HG03139 (cell line): ENCODE measurements around the gene PNISR.
A peak's percentile ranks its signal among the peaks of the same experiment; 100 is the strongest.
"Not testable (repeated sequence)": the region's sequence is repeated elsewhere in the genome, so short reads cannot be mapped to it uniquely, and the experiment has no call there.

ENCODE experiments used
- ATAC-seq: cut with Tn5 transposase; IDR thresholded peaks from one replicate; pipeline ENCODE4 v1.9.1; 2021; ENCODE audit not compliant: unreplicated experiment

Gene PNISR, protein sequence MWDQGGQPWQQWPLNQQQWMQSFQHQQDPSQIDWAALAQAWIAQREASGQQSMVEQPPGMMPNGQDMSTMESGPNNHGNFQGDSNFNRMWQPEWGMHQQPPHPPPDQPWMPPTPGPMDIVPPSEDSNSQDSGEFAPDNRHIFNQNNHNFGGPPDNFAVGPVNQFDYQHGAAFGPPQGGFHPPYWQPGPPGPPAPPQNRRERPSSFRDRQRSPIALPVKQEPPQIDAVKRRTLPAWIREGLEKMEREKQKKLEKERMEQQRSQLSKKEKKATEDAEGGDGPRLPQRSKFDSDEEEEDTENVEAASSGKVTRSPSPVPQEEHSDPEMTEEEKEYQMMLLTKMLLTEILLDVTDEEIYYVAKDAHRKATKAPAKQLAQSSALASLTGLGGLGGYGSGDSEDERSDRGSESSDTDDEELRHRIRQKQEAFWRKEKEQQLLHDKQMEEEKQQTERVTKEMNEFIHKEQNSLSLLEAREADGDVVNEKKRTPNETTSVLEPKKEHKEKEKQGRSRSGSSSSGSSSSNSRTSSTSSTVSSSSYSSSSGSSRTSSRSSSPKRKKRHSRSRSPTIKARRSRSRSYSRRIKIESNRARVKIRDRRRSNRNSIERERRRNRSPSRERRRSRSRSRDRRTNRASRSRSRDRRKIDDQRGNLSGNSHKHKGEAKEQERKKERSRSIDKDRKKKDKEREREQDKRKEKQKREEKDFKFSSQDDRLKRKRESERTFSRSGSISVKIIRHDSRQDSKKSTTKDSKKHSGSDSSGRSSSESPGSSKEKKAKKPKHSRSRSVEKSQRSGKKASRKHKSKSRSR

GRCh38 chr6:99424761-99425646, at the start of gene PNISR:
Gene PNISR (minus strand): TSS chr6:99425308. CDS start chr6:99414659, 10,649 bp downstream.
- peak; percentile 87 for ATAC-seq

- ATAC-seq = no peak
Measured at GRCh38 chr6:99473730-99474129, 48.6 kb upstream of the PNISR start.

DNA sequence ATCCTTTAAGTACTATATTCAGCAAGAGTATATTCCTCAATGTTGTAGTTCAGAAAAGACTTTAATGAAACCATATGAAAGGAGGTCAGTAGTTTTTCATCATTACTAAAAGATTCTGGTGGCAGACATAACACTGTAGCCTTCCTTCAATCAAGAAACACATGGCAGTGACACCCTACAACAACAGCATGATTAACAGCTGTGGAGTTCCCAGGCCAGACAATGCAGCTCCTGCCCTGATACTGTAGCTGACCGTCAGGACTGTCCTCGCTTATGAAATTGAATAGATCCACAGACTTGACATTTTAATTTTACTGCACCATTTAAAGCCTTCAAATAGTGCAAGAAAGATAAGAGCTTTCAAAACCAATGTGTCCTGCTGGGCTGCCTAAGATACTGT, 46.5 kb upstream of the PNISR start:
- no peak for ATAC-seq

DNA sequence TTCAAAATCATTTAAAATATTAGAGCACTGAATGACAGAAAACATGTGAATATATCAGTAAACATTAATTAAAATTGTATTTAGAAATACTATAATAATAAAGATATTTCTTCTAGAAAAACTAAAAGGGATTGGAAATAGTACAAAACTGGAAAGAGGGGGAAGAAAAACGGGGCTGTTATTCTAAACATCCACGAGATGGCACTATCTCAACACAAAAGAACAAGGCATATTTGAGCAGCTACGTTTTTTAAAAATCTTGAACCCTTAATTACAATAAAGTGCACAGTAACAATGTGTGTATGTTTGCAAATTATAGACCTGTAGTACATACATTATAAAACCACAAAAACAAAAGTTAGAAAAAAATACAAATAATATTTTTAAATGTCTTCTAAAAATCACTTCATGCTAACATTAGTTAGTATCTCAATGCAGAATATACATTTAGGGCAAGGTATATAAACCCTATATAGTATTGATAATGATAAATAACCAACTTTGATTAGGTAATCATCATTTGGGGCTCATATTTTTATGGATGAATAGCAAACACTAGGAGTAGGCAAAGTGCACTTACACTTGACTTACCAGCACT, 42.5 kb upstream of the PNISR start:
- no peak for ATAC-seq

DNA sequence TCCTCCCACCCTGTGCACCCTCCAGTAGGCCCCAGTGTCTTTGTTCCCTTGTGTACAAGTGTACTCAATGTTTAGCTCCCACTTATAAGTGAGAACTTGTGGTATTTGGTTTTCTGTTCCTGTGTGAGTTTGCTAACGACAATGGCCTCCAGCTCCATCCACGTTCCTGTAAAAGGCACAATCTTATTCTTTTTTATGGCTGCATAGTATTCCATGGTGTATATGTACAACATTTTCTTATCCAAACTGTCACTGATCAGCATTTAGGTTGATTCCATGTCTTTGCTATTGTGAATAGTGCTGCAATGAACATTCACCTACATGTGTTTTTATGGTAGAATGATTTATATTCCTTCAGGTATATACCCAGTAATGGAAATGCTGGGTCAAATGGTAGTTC, 34.0 kb upstream of the PNISR start:
- not testable (repeated sequence) for ATAC-seq

DNA sequence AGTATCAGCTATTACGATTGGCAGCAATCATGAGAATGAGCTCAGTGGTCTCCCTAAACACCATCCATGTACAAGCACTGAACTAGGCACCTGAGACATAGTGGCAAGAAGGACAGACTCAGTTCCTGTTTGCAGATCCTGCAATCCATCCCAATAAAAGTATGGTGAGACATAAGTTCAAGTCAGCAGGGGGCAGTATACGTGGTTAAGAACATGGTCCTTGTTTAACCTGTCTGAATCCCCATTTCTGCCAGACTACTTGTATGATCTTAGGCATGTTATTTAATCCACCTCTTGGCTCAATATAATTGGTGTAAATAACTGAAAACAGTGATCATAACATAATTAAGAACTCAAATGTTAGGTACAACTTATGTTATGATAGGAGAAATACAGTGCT, 33.2 kb upstream of the PNISR start:
- ATAC-seq = no peak

DNA sequence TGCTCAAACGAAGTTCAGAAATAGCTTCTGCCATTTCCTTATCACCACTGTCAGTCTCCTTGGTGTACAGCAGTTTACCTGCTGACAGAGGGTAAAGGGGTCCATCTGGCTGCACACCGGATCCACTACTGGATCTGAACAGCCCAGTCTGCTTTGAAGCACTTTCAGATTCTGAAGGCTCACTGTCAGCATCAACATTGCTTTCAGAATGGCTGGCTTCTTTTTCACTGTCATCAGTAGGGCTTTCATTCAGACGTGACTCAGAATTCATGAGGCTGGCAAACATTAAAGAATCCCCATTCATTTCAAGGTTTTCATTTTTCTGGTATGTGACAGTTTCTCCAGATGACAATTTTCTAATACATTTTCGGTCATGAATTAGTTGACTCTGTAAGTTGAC, 21.0 kb upstream of the PNISR start:
- ATAC-seq = no peak

DNA sequence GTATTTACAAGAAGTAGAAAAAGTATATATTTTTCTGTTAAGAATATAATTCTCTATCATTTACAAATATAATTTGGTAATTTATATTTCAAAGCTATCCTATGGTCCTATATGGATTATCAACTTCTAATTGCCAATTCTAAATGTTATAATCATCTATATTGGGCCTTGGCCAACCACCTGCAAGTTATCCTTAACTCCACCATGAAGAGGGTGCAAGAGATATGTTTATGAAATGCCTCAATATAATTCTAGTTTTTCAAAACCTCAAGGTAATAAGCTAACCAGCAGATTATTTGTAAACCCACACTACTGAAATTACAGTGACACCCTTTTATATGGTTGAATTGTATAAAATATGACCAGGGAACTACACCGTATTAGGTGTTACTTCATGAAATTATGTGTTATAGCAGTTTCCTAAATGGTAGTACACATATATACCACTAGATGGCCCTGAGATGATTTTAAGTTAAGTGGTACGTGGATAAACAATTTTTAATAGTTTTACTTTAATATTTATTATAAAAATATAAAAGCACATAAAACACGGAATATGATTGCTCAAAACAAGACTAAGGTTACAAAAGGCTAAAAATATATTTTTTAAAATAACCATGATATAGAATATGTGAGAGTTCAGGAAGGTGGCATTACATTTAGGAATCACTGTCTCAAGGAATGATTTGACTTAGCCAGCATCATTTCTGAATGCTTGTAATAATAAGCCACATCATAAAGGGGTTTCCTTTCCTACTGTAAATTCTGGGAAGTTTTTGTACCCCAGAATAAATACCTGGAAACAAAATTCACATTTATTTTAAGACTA, 9.8 kb upstream of the PNISR start:
- ATAC-seq = no peak

- ATAC-seq = no peak
Measured at GRCh38 chr6:99432877-99433276, 7.8 kb upstream of the PNISR start.

- no peak for ATAC-seq
Measured at GRCh38 chr6:99431901-99432300, 6.8 kb upstream of the PNISR start.

DNA sequence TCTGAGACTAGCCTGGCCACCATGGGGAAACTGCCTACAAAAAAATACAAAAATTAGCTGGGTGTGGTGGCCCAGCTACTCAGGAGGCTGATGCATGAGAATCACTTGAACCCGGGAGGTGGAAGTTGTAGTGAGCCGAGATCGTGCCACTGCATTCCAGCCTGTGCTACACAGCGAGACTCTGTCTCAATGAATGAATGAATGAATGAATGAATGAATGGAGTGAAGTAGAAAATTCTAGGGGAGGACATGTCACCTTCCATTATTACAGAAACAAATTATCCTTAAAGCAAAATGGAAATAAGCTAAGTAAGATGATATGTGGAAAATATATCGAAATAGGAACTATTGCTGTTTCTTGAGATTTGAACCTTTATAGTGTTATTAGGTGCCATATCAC, 2.9 kb upstream of the PNISR start:
- ATAC-seq = no peak

- no peak for ATAC-seq
Measured at GRCh38 chr6:99426451-99426757, 1.3 kb upstream of the PNISR start.

GRCh38 chr6:99425647-99426450, 741 bp upstream of the PNISR start:
- ATAC-seq = peak; percentile 40

DNA sequence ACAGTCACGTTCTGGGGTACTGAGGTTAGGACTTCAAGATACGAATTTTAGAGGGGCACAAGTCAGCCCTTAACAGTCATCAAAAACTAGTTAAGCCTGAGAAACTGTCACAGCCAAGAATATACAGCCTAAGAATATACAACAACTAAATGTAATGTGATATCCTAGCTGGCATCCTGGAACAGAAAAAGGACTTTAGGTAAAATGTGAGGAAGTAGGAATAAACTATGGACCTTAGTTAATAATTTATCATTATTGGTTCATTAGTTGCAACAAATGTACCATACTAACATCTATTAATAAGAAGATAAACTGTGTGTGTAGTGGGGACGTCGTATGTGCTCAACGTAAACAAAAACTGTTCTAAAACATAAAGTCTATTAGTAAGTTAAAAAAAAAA, 1.1 kb downstream of the PNISR start:
- ATAC-seq = no peak

DNA sequence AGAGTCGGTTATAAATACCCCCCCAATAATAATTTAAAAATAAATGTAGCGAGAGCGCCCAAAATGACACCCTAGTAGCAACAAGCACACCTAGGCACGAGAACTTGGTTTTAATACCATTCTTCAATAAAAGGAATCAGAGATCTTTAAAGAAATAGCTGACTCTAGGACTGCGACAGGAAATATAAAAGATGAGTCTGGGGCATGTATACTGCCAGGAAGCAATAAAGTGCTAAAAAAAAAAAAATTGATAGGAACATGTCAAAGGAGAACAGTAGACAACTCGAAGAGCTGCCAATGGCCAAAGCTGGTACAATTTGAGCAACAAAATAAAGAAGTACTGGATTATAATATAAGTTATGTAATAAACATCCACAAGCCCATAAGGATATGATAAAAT, 2.2 kb downstream of the PNISR start:
- ATAC-seq = no peak

DNA sequence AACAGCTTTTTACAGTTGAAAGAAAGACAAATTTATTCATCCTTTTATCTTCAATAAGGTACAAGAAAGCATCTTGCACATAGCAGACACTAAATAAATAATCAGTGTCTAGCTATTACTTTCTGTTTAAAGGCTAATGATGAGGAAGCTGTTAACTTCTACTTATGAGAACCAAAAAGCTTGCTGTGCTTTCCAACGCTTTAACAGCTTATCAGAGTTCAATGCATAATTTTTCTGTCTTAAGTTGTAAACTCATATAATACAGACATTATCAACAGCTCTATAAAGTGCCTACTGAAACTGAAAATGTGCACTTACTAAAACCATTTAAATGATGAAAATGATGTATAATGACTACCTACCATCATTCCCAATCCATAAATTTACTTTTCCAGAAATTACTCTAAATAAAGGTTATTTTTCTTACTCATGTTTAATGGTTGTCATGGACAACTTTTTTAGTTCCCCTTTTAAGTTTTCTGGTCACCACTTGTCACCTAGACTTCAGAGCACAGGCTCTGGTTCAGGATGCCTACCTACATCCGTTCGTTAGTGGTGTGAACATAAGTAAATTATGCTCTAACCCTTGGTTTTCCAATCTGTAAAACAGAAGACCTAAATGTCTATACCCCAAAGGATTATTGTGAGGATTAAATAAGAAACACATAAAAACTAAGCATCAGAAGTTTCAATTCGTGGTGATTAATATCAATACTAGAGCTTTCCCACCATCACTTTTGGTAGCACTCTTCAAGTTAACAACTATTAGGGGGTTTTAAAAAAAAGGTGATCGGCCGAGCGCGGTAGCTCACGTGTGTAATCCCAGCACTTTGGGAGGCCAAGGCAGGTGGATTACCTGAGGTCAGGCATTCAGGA, 8.0 kb downstream of the PNISR start:
- peak; percentile 70 for ATAC-seq

GRCh38 chr6:99416226-99416625, 8.9 kb downstream of the PNISR start:
- ATAC-seq = no peak

- ATAC-seq = no peak
Measured at GRCh38 chr6:99415446-99415845, 9.7 kb downstream of the PNISR start.
